D341Med (cell line): ENCODE results near the gene FXYD5.
A peak's percentile ranks its signal among the peaks of the same experiment; 100 is the strongest.

Experiments used
- DNase-seq: peaks from one replicate; pipeline ENCODE4 v3.0.0; 2012; ENCODE audit warnings: low spot score

FXYD5 gene

GRCh38 chr19:35154525-35155406 lies at the start of gene FXYD5:
TSS of gene FXYD5 (plus strand) at chr19:35154735. CDS start at chr19:35155551, 816 bp downstream.
- peak; percentile 53 for DNase-seq

GRCh38 chr19:35105047-35105410 lies 49.5 kb upstream of the FXYD5 start:
- DNase-seq, result no peak

GRCh38 chr19:35105411-35106290 lies 48.9 kb upstream of the FXYD5 start:
- DNase-seq, result no peak

GRCh38 chr19:35106291-35106583 lies 48.3 kb upstream of the FXYD5 start:
- DNase-seq, result no peak

- DNase-seq, result no peak
Observed at GRCh38 chr19:35106898-35107541, 47.5 kb upstream of the FXYD5 start.

- DNase-seq, result no peak
Observed at GRCh38 chr19:35107545-35107944, 47.0 kb upstream of the FXYD5 start.

GRCh38 chr19:35108730-35109129 lies 45.8 kb upstream of the FXYD5 start:
- DNase-seq, result no peak

GRCh38 chr19:35109395-35110112 lies 45.0 kb upstream of the FXYD5 start:
- DNase-seq, result no peak

- DNase-seq, result no peak
Observed at GRCh38 chr19:35110974-35111373, 43.6 kb upstream of the FXYD5 start.

- DNase-seq, result no peak
Observed at GRCh38 chr19:35112995-35113688, 41.4 kb upstream of the FXYD5 start.

GRCh38 chr19:35114353-35115176 lies 40.0 kb upstream of the FXYD5 start:
- peak; percentile 86 for DNase-seq

- no peak for DNase-seq
Observed at GRCh38 chr19:35115177-35115951, 39.2 kb upstream of the FXYD5 start, which contains the start of gene FXYD3. TSS of gene FXYD3 (plus strand) at chr19:35115823. CDS start at chr19:35119377, 3,554 bp downstream.

GRCh38 chr19:35116072-35116801 lies 38.3 kb upstream of the FXYD5 start:
- DNase-seq, result no peak

- no peak for DNase-seq
Observed at GRCh38 chr19:35117116-35117515, 37.4 kb upstream of the FXYD5 start.

GRCh38 chr19:35117799-35118198 lies 36.7 kb upstream of the FXYD5 start:
- DNase-seq, result no peak

GRCh38 chr19:35118268-35119020 lies 36.1 kb upstream of the FXYD5 start:
- DNase-seq, result no peak

GRCh38 chr19:35119091-35119490 lies 35.4 kb upstream of the FXYD5 start:
- no peak for DNase-seq

- no peak for DNase-seq
Observed at GRCh38 chr19:35119578-35120155, 34.9 kb upstream of the FXYD5 start.
